Urinary bladder (tissue), 4 donors: Measurements from ENCODE around the gene LATS2. TPM values are rescaled to one million over a fixed set of nuclear protein-coding genes. Genes with fewer than 3 reads are reported as not detected.

Experiments
- DNase-seq: peaks from one replicate; pipeline ENCODE4 v3.0.0-alpha.2; 2015; ENCODE audit errors: extremely low spot score
- H3K27ac ChIP-seq: one replicate; pipeline ENCODE4 v1.5.1; 2013; ENCODE audit warnings: low read depth, mild to moderate bottlenecking, moderate library complexity
- H3K36me3 ChIP-seq: one replicate; pipeline ENCODE4 v1.6.1; 2013; ENCODE audit warnings: mild to moderate bottlenecking, moderate library complexity; ENCODE audit not compliant: insufficient read depth
- H3K4me1 ChIP-seq: one replicate; pipeline ENCODE4 v1.6.1; 2013; ENCODE audit warnings: mild to moderate bottlenecking, moderate library complexity; ENCODE audit not compliant: insufficient read depth
- H3K4me3 ChIP-seq: one replicate; pipeline ENCODE4 v1.5.1; 2013; ENCODE audit warnings: low read depth, low read length
- WGBS: extraction: QIAGEN DNeasy Blood & Tissue Kit; methylation state at CpG from one replicate; pipeline ENCODE4 v1.1.7; 2013; 5-methylcytosine and 5-hydroxymethylcytosine counted together
- polyA plus RNA-seq: library from polyadenylated mRNA; stranded (reverse); fragments of 200-250 nt; gene quantifications from one replicate; pipeline ENCODE4 v1.2.3, GENCODE V29; 2013
- total RNA-seq: library from RNA; depleted of rRNA; stranded (reverse); fragments of >200 nt; gene quantifications from one replicate; pipeline ENCODE4 v1.2.3, GENCODE V29; 2014
- donor health status: healthy with polysubstance abuse.
- donor health status: healthy.

The LATS2 gene
- total and polyA plus RNA-seq, 2 donors = 17.2 to 21.5 TPM

- no peak for DNase-seq
- no peak overlapping the region for H3K4me3 ChIP-seq
- peaks cover 8% of the 10 kb centered on the region for H3K4me1 ChIP-seq
- no peak overlapping the region for H3K27ac ChIP-seq
- WGBS = 23% methylated on average over 5 of the region's 5 CpGs
- H3K36me3 ChIP-seq = no peaks in the 10 kb centered on the region
These were observed 48.3 kb downstream of the LATS2 start for GRCh38 chr13:21012841-21013681.

DNA sequence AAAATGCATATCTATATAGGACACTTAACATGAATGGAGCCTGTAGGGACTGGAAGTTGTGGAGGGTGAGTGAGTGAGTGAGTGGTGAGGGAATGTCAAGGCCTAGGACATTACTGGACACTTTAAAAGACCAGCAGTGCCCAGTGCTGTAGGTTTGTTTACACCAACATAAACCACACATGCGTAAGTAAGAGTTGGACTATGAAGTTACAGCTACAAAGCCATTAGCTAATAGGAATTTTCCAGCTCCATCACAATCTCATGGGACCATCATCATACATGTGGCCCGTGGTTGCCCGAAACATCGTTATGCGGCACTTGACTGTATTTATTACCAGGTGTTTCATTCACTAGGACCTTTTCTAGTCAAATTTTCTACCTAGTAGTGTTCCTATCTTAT, 49.2 kb downstream of the LATS2 start:
- no peak overlapping the region for H3K4me3 ChIP-seq
- no peak for DNase-seq
- peaks cover 8% of the 10 kb centered on the region for H3K4me1 ChIP-seq
- H3K36me3 ChIP-seq = no peaks in the 10 kb centered on the region
- no peak overlapping the region for H3K27ac ChIP-seq
- WGBS = 64% methylated on average over 5 of the region's 5 CpGs

DNA sequence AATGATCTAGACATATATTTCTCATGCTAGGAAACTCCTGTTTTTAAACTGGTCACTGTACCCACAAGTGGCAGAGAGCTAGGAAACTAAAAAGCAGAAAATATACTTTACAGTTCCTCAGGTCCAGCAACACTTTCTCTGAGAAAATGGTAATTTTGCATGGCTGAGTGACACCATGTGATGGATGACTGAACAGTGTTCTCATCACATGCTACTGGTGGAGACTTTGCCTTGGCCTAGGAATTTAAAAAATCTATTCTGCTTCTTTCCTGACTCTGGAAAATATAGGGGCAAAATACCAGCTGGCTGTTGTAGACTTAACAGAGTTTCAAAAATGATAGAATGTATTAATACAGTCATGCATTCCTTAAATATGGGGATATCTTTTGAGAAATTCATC, 50.0 kb downstream of the LATS2 start:
- no peaks in the 10 kb centered on the region for H3K36me3 ChIP-seq
- no peak overlapping the region for H3K4me3 ChIP-seq
- no peak overlapping the region for H3K27ac ChIP-seq
- H3K4me1 ChIP-seq = peaks cover 5% of the 10 kb centered on the region
- DNase-seq = no peak

DNA sequence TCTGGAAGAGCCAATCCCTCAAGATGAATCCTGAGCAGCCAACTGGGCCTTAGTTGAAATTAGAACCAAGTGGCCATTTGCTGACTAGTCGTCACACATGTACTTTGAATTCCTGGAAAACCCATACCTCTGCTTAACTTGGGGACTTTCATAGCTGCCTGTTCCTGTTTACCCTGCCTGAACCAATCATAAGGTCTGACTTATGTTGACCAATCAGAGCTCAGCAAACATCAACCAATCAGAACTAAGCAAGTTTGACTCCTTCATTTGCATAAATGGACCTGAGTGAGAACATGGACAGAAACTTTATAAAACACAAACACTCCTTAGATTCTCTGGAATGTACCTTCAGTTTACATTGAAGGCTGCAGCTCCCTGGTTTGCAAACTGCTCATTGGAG, 50.8 kb downstream of the LATS2 start:
- H3K36me3 ChIP-seq = no peaks in the 10 kb centered on the region
- peaks cover 5% of the 10 kb centered on the region for H3K4me1 ChIP-seq
- no peak for DNase-seq
- no peak overlapping the region for H3K27ac ChIP-seq
- WGBS = 67% methylated on average over 1 of the region's 1 CpG
- no peak overlapping the region for H3K4me3 ChIP-seq

- H3K4me1 ChIP-seq = peaks cover 5% of the 10 kb centered on the region
- H3K27ac ChIP-seq = no peak overlapping the region
- no peak for DNase-seq
- H3K36me3 ChIP-seq = no peaks in the 10 kb centered on the region
- WGBS = 82% methylated on average over 7 of the region's 7 CpGs
- no peak overlapping the region for H3K4me3 ChIP-seq
These were observed 52.4 kb downstream of the LATS2 start for GRCh38 chr13:21009036-21009435.

DNA sequence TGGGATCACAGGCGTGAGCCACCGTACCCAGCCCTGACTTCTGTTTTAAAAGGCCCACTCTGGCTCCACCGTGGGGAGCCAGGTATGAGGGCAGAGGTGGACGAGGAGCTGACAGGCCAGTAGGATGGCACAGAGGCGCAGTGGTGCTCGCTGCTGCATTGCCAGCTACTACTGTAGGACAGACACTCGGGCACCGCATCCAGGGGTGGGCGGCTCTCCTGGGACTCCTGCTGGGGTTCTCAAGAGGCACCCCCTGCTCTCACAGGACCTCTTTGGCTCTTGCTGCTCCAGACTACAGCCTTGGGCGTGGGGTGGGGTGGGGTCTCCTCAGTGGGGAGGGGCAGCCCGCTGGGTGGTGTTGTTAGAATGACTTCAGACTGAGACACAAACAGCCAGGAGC, 53.4 kb downstream of the LATS2 start:
- Histone ChIP-seq H3K4me1 (peaks cover 5% of the 10 kb centered on the region), H3K27ac (no peak overlapping the region), H3K36me3 (no peaks in the 10 kb centered on the region), H3K4me3 (no peak overlapping the region)
- 97% methylated on average over 11 of the region's 11 CpGs for WGBS
- no peak for DNase-seq

GRCh38 chr13:21006141-21007005, 55.0 kb downstream of the LATS2 start:
- no peaks in the 10 kb centered on the region for H3K36me3 ChIP-seq
- H3K27ac ChIP-seq = no peak overlapping the region
- DNase-seq = no peak
- peaks cover 5% of the 10 kb centered on the region for H3K4me1 ChIP-seq
- WGBS = 64% methylated on average over 11 of the region's 11 CpGs
- H3K4me3 ChIP-seq = no peak overlapping the region

GRCh38 chr13:21005193-21005592, 56.2 kb downstream of the LATS2 start:
- Histone ChIP-seq H3K36me3 (no peaks in the 10 kb centered on the region), H3K4me3 (no peak overlapping the region), H3K27ac (no peak overlapping the region), H3K4me1 (no peaks in the 10 kb centered on the region)
- no peak for DNase-seq
- WGBS = 91% methylated on average over 3 of the region's 3 CpGs

DNA sequence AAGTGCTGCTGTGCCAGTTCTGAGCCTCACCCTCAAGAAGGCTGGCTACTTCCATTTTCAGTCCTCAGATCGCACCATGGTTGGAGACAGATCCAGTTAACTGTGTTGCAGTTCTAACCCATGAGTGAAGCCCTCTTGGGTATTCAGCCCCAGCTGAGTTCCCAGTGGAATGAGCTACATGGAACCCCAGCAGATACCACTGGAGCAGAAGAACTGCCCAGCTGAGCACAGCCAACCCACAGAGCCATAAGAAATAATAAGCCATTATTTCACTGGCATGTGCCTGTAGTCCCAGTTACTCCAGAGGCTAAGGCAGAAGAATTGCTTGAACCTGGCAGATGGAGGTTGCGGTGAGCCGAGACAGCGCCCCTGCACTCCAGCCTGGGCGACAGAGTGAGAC, 59.9 kb downstream of the LATS2 start:
- WGBS = over 99% methylated on average over 5 of the region's 5 CpGs
- no peak for DNase-seq
- Histone ChIP-seq H3K36me3 (no peaks in the 10 kb centered on the region), H3K27ac (no peak overlapping the region), H3K4me1 (no peaks in the 10 kb centered on the region), H3K4me3 (no peak overlapping the region)

GRCh38 chr13:21000647-21001046, 60.7 kb downstream of the LATS2 start:
- 70% methylated on average over 1 of the region's 1 CpG for WGBS
- no peak for DNase-seq
- no peak overlapping the region for H3K4me3 ChIP-seq
- H3K4me1 ChIP-seq = no peaks in the 10 kb centered on the region
- no peaks in the 10 kb centered on the region for H3K36me3 ChIP-seq
- H3K27ac ChIP-seq = no peak overlapping the region

DNA sequence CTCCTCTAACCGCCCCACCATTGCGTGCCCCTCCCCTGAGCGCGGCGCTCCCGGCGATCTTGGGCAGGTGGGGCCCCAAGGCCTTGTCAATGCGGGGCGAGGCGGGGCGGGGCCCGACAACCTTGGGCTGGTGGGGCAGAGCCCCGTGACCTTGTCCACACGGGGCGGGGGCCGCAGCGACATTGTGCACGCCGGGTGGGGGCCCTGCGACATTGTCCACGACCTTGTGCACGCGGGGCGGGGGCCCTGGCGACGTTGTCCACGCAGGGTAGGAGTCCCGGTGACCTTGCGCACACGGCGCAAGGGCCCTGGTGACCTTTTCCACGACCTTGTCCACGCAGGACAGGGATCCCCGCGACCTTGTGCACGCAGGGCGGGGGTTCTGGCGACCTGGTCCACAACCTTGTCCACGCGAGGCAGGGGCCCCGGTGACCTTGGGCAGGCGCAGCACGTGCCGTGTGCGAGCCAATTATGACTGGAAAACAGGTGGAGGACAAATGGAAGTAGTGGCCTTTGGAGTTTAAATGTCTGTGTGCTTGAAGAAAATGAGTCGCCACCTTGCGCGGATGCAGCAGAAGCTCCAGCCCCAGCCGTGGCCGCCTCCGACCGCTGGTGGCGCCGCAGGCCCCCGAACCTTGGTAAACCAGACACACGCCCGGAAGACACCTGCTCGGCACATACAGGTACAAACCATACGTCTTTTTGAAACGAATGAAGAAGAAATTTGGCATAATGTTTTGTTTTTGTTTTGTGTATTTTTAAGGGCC, 62.6 kb downstream of the LATS2 start:
- Histone ChIP-seq H3K4me1 (no peaks in the 10 kb centered on the region), H3K4me3 (no peak overlapping the region), H3K36me3 (no peaks in the 10 kb centered on the region), H3K27ac (no peak overlapping the region)
- WGBS = 96% methylated on average over 60 of the region's 60 CpGs
- DNase-seq = no peak

- Histone ChIP-seq H3K27ac (no peak overlapping the region), H3K4me3 (no peak overlapping the region), H3K4me1 (no peaks in the 10 kb centered on the region), H3K36me3 (no peaks in the 10 kb centered on the region)
- DNase-seq = no peak
- 41% methylated on average over 14 of the region's 14 CpGs for WGBS
These were observed 63.9 kb downstream of the LATS2 start for GRCh38 chr13:20997301-20998161.
